GM10847 (cell line): ENCODE measurements around the gene PAQR3.

Experiments
- POLR2A ChIP-seq: IDR thresholded peaks from 2 replicates; pipeline ENCODE4 v1.6.1; 2011; ENCODE audit not compliant: insufficient read length; ENCODE audit errors: extremely low read depth

Gene PAQR3

GRCh38 chr4:78880874-78881492 is 58.3 kb downstream of the PAQR3 start:
- TF ChIP-seq POLR2A: no peak

GRCh38 chr4:78878031-78878430 is 61.2 kb downstream of the PAQR3 start:
- no peak for TF ChIP-seq POLR2A

- TF ChIP-seq POLR2A: no peak
These were observed 62.5 kb downstream of the PAQR3 start for GRCh38 chr4:78876568-78877320.

GRCh38 chr4:78870056-78870455 is 69.2 kb downstream of the PAQR3 start:
- TF ChIP-seq POLR2A: no peak

- no peak for TF ChIP-seq POLR2A
These were observed 73.8 kb downstream of the PAQR3 start for GRCh38 chr4:78865451-78865850.

- TF ChIP-seq POLR2A: no peak
These were observed 74.7 kb downstream of the PAQR3 start for GRCh38 chr4:78864405-78865024.

GRCh38 chr4:78863991-78864390 is 75.2 kb downstream of the PAQR3 start:
- TF ChIP-seq POLR2A: no peak

- no peak for TF ChIP-seq POLR2A
These were observed 75.9 kb downstream of the PAQR3 start for GRCh38 chr4:78863254-78863869.

- TF ChIP-seq POLR2A: no peak
These were observed 76.9 kb downstream of the PAQR3 start for GRCh38 chr4:78862314-78862737.
